Umbilical cord (tissue), 2 donors: ENCODE results near the gene P2RY13. TPM values are rescaled to one million over a fixed set of nuclear protein-coding genes. Genes with fewer than 3 reads are reported as not detected.

Experiments used
- DNase-seq: peaks from one replicate; pipeline ENCODE4 v3.0.0-alpha.2; 2015; ENCODE audit warnings: low spot score
- total RNA-seq: library from RNA; depleted of rRNA; stranded (reverse); fragments of >200 nt; gene quantifications from one replicate; pipeline ENCODE4 v1.2.3, GENCODE V29; 2014; ENCODE audit warnings: low replicate concordance; ENCODE audit not compliant: insufficient read depth

P2RY13 gene
- total RNA-seq, 1 donor from 2014 or later: 5.5 TPM

DNA sequence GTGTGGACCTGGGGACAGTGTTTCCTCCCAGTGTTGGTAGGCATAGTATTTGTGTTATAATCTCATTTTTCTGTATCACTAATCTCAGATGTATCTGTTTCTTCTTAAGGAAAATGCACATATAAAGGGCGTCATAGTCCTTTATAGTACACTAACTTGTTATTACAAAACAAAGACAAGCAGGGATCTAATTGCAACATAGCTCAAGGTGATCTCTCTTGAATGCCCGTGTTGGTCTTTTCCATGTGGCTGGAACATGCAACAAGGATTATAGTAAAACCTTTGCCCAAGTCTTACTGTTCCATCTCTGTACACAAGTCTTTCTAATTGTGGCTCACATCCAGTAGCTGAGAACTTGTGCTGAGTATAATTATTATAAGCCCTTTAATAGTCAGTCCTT, 9.2 kb downstream of the P2RY13 start:
- no peak for DNase-seq

DNA sequence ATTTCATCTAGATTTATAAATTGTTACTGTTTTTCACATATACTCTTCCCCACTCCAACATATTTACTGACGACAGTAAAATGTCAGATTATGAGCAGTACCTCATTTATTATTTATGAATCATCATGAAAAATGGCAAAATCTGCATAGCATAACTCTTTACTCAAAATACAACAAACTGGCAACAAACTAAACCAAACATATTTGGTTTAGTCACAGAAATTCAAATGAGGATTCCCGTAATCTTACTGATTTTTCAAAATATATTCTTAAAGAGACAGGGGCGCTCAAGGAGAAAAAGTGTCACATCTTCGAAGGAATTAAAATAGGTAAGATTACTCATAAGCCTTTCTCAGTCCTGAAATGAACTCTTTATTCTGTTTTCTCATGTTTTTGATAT, 9.7 kb downstream of the P2RY13 start:
- no peak for DNase-seq

DNA sequence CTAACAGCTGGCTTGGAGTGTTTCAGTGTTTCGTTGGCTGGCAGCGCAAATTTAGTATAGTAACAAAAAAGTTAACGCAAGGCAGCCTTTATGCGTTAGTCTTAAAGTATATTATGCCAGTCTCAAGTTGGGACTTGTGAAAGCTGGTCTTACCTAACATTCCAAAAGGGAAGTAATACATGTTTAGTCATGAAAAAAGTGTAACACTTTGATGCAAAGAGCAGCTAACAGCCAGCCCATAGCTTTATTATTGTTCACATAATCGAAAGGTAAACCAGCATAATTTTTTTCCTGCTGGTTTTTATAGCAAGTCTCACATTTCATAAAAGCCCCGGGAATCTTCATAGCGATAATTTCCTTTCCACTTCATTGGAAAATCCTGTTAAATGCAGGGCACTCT, 10.4 kb downstream of the P2RY13 start:
- DNase-seq: no peak

DNA sequence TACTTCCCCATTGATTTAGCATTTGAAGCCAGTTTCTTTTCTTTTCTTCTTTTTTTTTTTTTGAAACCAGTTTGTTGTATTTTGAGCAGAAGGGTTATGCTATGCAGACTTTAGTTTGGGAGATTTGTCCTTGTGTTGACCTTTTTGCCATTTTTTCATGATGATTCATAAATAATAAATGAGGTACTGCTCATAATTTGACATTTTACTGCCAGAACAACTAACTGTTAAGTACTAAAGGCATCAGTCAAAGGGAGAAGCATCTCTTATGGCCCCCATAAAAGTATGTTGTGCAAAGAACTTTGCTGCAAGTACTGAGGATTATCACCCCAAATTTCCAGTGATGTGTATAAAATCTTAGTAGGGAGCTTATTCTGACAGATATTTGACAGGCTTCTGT, 11.0 kb downstream of the P2RY13 start:
- peak; percentile 53 for DNase-seq

DNA sequence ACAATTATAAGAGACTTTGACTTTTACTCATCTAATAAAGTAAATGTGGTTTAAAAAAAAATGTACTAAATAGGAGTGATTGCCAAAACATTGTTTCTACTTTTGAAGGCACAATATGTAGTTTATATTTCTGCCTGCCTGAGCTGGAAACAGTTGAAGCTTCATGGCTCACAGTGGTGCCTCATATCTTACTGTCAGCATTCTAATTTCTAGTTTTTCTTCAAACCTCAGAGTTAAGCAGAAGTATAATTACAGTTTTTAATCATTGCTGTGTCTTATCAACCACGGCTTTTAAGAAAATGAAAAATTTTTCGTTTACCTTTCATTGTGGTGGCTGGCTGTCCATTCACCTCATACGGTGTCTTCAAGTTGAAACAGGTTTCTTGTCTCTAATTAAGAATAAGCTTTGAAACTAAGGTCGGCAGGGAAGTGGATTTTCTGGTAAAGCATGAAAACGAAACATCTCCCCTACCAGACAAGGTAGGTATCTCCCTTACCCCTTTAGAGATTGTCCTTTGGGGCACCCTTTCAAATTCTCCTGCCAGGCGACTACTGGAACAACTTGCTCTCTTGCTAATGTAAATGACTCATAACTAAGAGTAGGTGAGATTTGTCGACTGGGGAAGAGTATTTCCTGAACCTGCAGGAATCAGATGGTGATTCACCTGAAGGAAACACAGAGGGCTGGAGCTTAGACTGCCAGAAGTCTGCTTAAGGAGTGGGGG, 12.9 kb downstream of the P2RY13 start, which contains the start of gene GPR87:
Gene GPR87 (minus strand): TSS at position 554 of the 725 bp plus-strand sequence. CDS start 16,720 bp downstream, outside the sequence.
- peak; percentile 73 for DNase-seq

DNA sequence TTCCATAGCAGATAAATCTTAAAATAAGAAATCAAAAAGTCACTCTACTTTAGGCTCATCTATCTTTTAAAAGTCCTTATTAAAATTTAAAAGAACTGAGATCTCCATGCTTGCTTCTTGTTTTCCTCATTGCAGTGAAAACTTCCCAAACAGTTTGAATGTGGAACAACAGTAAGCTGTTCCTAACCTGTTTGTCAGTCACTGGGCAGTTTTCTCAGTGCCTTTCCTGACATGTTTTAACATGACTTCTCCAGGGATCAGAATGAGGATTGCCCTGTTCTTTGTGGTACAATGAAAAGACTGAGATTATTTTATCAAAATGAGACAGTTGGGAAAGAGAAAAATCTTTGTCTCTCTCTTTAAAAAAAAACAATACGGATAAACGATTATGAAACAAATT, 13.5 kb downstream of the P2RY13 start:
- DNase-seq: peak; percentile 52

DNA sequence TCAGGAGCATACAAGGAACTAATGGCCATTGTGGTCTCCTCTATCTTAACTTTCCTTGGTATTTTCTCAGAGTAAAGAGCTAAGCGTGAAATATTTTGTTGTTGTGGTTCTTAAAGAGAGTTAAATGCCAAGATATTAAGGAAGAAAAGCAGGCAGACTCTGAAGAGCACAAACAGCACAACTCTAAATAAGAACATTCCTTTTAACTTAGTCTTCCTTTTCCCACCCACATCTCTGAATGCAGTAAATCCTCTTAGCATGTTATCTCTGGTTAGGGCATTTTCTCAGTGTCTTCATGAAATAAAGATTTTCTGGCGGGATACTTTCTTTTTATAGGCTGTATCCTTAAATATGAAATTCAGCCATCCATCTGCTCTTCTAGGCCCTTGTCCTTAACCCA, 14.2 kb downstream of the P2RY13 start:
- no peak for DNase-seq

DNA sequence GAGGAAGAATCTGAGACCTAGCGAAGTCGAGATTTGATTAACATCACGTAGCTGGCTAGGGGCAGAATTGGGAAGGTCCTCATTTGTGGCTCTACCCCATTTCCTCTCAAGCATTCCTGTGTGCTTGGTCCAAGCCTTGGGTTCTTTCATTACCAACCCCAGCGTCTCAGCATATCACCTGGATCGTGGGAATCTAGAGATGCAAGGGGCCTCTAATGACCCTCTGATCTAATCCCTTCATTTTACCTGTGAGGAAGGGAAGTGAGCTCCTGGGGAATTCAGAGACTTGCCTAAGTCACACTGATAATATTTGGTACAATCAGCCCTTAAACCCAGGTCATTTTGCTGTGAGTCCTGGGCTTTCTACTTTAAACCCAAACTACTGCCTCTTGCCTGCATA, 14.8 kb downstream of the P2RY13 start:
- no peak for DNase-seq

DNA sequence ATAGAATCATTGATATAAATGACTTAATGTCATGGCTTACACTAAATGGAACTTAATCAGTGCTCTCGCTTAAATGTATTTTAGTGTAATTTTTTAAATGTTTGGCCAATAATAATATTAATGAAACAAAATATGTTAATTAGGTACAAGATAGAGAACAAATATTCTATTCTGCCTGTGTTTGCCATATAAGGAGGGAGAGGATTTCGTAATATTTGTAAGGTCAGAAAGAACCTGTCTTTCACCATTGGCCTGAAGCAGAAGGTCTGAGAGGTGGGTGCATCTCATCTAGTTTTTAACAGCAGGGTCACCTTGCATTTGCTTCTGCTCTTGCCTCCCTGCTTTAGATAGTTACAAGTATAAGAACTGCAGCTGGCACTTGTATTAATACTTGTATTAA, 15.2 kb downstream of the P2RY13 start:
- no peak for DNase-seq

DNA sequence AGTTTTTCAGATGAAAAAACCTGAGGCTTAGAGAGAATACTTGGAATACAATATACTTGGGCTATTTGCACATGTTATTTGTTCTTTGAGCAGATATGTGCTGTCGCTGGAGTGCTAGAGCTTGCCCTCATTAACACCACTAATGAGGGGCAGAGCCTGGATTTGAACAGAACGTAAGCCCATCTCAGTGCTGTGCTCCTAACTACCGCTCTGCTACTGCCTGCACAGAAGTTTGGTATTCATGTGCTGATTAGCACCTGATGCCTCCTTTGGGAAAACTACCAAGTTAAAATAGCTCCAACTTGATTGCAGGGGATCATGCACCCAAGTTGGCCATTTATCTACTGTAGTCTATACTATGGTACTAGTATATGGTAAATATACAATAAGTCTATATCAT, 16.4 kb downstream of the P2RY13 start:
- DNase-seq: no peak

DNA sequence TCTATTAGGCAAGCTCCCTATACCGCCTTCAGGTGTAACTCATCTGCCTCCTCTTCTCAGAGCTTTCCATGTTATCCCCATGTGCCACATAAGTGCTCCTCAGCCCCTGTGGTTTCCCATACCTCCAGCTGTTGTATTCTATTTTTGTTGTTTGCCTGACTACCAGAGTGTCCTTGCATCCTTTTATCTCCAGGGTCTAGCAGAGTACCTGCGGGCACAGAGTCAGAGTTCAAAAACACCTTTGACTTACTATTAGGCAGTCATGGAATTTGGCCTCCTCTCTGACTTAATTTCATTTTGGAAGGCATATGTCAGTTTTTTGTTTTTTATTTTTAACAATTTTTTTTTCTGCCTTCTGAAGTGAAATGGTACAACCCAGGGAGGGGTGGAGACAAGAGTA, 19.8 kb downstream of the P2RY13 start:
- no peak for DNase-seq

DNA sequence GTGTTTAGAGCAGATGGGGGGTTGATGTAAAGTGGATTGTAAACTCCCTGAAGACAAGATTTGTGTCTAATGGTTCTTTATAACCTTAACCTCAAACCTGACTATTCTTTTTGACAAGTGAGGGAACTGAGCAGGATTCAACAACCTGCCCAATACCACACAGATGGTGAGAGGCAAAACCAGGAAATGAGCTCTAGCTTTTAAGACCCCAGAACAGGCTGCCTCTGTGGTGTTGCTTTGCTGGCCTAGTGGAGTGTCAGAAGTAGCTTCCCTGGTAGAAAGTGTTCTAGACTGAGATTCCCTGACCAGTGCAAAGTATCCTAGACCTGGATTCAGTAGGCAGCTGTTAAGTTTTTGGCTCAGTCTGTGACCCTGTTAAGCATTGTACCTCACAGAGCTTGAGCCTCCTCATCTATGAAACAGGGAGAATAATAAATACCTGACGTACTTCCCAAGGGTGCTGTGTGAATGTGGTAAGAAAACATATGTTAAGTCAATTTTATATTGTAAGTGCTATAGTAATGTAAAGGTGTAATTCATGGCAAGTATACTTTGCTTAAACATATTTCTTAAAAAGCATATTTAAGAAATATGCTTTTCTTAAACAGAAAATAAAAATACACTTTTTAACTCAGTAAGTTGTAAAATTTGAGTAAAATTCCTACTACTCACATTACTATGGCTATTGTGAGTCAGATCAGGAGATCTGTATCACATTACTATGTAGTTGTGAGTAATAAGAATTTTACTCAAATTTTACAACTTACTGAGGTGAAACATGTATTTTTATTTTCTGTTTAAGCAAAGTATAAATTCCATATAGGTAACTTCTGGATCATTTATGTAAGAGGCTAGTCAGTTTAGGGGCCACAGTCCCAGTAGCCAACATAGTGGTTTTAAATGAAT, 21.5 kb downstream of the P2RY13 start:
- no peak for DNase-seq

DNA sequence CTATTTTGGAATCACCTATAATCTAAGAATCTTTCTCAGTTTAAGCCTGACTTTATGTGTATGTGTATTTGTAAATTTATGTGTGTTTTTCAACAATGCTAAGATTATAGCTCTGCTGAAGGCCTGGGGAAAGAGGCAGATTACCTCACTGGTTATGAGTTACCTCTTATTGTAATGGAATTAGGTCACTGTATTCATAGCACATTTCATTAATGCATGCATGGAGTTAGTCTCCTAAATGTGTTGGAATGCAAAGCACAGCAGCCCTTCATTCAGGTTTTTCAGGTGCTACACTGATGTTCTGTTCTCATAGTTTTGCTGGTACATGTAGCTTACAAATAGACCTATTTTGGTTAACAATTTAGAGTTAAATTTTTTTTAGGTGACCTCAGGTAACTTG, 22.2 kb downstream of the P2RY13 start:
- DNase-seq: no peak

DNA sequence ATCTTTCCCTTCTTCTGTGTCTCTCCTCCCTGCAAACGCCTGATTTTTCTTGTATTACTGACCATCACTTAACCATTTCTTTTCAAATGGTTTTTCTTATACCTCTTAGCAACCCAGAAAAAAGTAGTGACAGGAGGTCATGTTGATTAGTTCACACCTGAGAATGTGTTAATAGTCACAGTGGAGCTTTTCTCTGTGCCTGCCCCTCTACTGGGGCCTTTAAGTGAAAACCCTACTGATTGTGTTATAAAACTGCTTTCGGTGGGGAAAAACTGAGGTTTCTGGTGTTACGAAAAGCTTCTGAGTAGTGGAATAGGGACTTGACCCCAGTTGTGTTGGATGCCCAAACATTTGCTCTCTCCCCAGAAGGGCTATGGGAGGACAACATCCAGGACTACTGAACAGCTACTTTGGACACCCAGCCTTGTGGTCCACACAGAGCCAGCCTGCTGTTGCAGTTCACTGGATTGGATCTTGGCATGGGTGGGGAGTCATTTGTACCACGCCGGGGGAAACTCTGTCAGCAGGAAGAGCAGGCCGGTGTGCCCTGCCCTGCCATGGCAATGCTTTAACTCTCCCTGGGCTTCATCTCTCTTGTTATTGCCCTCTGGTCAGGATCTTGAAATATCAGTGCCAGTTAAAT, 23.1 kb downstream of the P2RY13 start:
- DNase-seq: no peak

DNA sequence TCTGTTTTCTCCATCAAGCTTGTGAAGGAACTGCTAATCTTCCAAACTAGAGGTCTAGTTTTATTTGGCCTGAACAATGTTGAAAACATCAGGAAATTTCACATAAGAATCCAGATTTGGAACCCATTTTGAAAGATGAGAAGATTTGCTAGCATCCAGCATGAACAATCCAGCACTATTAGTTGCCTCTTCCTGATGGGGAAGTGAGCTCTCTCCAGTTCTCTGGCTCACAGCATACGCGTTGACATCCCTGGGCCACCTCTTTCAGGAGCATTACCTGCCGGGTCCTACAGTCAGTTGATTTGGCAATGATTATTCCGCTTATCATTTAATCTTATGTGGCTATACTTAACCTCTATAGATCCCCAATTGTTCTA, 23.6 kb downstream of the P2RY13 start:
- no peak for DNase-seq

DNA sequence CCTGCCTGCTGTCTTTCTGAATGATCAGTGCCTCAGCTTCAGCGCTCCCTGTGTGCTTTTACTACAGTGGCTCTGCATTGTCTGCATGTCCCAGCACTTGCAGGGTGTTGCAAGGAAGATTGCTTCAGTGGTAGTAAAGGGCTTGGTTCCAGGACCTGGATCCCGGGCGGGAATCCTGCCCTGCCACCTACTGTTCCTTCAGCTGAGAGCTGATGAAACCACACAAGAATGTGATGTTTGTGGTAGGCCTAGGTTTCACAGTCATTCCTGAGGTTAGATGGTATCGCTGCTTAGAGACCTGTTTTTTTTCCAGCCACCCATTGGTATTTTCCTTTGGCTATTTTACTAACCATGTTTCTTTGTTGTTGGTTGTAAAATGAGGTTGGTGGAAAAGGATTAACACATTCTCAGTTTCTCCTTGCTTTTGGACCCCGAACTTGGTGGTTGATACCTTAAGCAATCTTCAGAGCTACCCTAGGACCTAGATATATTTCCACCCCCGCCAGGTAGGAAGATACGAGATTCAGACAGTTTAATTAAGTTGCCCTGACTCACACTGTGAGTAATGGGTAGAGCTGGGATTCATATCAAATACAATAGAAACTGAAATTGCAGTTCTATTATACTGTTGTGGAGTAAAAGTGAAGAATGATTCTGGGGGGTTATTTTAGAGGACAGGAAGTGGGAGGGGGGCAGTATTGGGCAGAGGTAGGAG, 24.1 kb downstream of the P2RY13 start:
- peak; percentile 81 for DNase-seq

DNA sequence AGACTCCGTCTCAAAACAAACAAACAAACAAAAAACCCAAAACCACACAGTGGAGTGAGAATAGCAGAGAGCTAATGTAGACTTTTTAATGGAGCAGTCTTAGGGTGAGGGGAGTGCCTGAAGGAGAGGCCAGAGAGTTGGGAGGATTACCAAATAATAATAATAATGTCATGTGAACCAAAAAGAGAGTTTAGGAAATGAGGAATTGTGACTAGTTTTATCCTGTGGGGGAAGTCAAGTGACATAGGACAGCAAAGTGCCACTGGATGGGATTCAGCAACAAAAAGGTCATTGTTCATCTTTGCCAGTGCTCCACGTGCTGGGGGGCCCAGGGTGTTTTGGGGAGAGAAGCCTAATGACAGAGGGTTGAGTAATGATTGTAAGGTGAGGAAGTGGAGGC, 25.6 kb downstream of the P2RY13 start:
- DNase-seq: no peak

DNA sequence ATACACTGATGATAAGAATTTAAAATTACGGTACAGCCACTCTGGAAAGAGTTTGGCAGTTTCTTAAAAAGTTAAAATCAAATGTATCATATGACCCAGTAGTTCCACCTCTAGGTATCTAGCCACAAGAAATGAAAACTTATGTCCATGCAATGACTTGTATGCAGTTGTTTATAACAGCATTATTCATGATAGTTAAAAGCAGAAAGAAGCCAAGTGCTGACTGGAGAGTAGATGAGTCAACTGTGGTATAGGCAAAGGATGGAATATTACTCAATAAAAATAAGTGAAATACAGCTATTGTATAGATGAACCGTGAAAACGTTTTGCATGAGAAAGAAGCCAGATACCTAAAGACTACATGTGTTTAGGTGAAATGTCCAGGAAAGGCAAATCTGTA, 27.6 kb downstream of the P2RY13 start:
- no peak for DNase-seq

DNA sequence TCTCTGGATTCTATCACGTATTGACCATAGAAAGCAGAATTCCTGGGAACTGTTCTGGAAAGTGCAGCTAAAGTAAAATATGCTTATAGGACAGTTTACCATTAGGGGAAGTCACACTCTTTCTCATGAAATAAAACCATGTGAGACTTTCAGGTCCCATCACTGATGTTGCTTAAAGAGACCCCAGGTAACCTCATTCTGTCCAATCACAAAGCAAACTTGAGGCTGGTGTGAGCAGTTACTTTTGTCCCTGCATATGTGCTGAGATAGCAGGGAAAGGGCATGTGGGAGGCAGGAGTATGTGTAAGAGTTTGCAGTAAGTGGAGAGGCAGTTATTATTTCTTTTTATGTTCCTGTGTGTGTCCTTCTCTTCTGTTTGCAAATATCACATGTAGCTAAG, 28.8 kb downstream of the P2RY13 start:
- DNase-seq: no peak

DNA sequence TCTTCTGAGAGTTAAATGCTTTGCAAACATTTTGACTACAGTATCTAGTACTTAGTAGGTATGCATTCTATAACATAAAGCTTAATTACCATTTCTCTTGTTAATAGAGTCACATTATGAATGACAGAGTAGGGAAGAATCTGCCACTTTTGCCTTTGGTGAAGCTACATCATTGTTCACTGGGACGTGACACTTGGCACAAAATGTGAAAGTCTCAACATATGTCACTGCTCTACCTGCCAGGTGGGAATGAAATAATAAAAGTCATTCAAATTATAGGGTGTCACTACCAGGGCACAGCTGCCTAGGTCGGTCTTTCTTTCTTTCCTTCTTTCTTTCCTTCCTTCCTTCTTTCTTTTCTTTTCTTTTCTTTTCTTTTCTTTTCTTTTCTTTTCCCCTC, 30.3 kb downstream of the P2RY13 start:
- DNase-seq: no peak

DNA sequence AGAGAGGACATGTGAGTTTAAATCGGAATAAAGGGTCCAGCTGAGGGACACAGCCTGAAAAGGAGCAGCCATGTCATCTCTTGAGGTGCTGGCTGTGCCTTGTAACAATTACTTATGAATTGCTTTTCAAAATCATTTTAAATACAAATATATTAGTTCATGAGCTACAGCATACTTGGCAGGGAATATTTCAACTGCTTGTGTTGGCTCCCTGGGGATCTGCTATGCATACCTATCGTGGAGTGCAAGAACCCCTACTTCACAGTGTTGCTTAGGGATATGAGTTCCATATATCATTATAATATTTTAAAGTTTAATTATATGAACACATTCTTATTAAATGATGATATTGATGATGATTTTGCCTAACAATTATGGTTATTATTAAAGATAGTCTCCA, 31.9 kb downstream of the P2RY13 start:
- DNase-seq: no peak

DNA sequence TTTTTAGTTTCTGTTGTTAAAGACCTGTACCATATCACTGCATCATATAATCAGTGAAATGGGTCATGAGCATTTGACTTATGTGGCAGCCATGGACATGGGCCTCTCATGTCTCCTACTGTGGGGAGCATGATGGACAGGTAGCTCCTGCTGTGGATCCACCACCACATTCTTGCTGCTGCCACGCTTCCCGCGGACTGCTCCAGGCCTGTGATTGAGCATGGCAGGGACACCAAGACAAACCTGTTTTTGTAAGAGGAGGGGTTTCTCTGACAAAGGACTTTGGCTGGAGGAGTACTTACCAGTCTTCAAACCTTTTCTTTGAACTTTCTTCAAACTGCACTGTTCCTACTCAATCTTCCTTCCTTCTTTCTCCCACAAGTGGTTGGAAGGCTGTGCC, 33.1 kb downstream of the P2RY13 start:
- DNase-seq: no peak
